Sigmoid colon (tissue), 7 donors: ENCODE results near the gene BCKDK. TPM values are rescaled to one million over a fixed set of nuclear protein-coding genes. Genes with fewer than 3 reads are reported as not detected.
A peak's percentile ranks its signal among the peaks of the same experiment; 100 is the strongest.

Experiments
- DNase-seq: peaks from one replicate; pipeline ENCODE4 v3.0.0-alpha.2; 2019
- H3K27ac ChIP-seq, 4 donors: fragments of 200-600 bp; sonication (generic); one replicate each; pipeline ENCODE4 v1.5.1; 2016 to 2019; ENCODE audit warnings: mild to moderate bottlenecking in 1 of 4
- H3K27me3 ChIP-seq, 3 donors: fragments of 200-600 bp; sonication (generic); one replicate each; pipeline ENCODE4 v1.5.1; 2019; ENCODE audit warnings: mild to moderate bottlenecking in 1 of 3
- H3K36me3 ChIP-seq, 4 donors: fragments of 200-600 bp; sonication (generic); one replicate each; pipeline ENCODE4 v1.5.1; 2016 to 2019
- H3K4me1 ChIP-seq, 4 donors: fragments of 200-600 bp; sonication (generic); one replicate each; pipeline ENCODE4 v1.5.1; 2017 to 2019
- H3K4me3 ChIP-seq, 4 donors: fragments of 200-600 bp; sonication (generic); one replicate each; pipeline ENCODE4 v1.5.1; 2017 to 2019; ENCODE audit warnings: mild to moderate bottlenecking in 2 of 4, moderate library complexity in 1 of 4
- H3K9me3 ChIP-seq, 4 donors: fragments of 200-600 bp in 3 of 4; sonication (generic) in 3 of 4; one replicate each; pipeline versions ENCODE4 v1.5.1 to v1.6.1; 2013 to 2019
- CTCF ChIP-seq, 4 experiments: fragments of 450-650 bp in 3 of 4; fragments of 200-600 bp in 1 of 4; IDR thresholded peaks; one replicate each; pipeline ENCODE4 v1.5.1; 2016 to 2019; ENCODE audit warnings: antibody characterized with exemption in 4 of 4, mild to moderate bottlenecking in 3 of 4, moderate library complexity in 2 of 4
- EP300 ChIP-seq, 4 donors: sonication (generic); formaldehyde crosslinking; IDR thresholded peaks; one replicate each; pipeline ENCODE4 v1.6.1; 2017; ENCODE audit warnings: antibody characterized with exemption in 4 of 4
- POLR2A ChIP-seq, 2 donors: fragments of 450-650 bp; IDR thresholded peaks; one replicate each; pipeline ENCODE4 v1.6.1; 2016; ENCODE audit warnings: antibody characterized with exemption in 2 of 2, mild to moderate bottlenecking in 2 of 2, moderate library complexity in 2 of 2
- POLR2AphosphoS5 ChIP-seq, 4 donors: sonication (generic); formaldehyde crosslinking; IDR thresholded peaks; one replicate each; pipeline ENCODE4 v1.6.1; 2017; ENCODE audit warnings: antibody characterized with exemption in 4 of 4
- WGBS, 2 donors: extraction: QIAGEN DNeasy Blood & Tissue Kit; methylation state at CpG; one replicate each; pipeline ENCODE4 v1.1.7; 2013; 5-methylcytosine and 5-hydroxymethylcytosine counted together
- intact Hi-C: fragments of 100-400 bp; cut with DNase I; formaldehyde crosslinking; loops from one replicate; pipeline ENCODE4 v1.15.1; 2023
- polyA plus RNA-seq, 3 donors: library from polyadenylated mRNA; stranded (reverse); fragments of 200-250 nt; gene quantifications; one replicate each; pipeline ENCODE4 v1.2.3, GENCODE V29; 2013
- total RNA-seq, 4 donors: library from RNA; depleted of rRNA; stranded (reverse); fragments of >200 nt; gene quantifications; one replicate each; pipeline ENCODE4 v1.1.0, GENCODE V29; 2016
- donor health status: healthy with polysubstance abuse.
- donor health status: Bipolar disorder and iron deficiency.
- donor health status: healthy.

BCKDK gene
- total and polyA plus RNA-seq, 7 donors, result 21.6 to 42.7 (median 33.2) TPM

- peaks cover 5 to 31% (median 20%) of the 10 kb centered on the region in 3 donors for H3K27me3 ChIP-seq
- no peak for DNase-seq
- TF ChIP-seq CTCF (IDR thresholded peaks at IDR 0.05) (no peak), POLR2AphosphoS5 (IDR thresholded peaks at IDR 0.05) (no peak), POLR2A (IDR thresholded peaks at IDR 0.05) (no peak), EP300 (IDR thresholded peaks at IDR 0.05) (no peak)
- H3K9me3 ChIP-seq, result no peaks in the 10 kb centered on the region
- WGBS, 2 donors, result 60 to 73% methylated on average over 12 of the region's 12 CpGs
- H3K27ac ChIP-seq, result no peak overlapping the region
- no peak overlapping the region for H3K4me3 ChIP-seq
- peaks cover 0 to 27% (median 19%) of the 10 kb centered on the region in 4 donors for H3K4me1 ChIP-seq
- intact Hi-C loops, result no loop called here
- no peaks in the 10 kb centered on the region for H3K36me3 ChIP-seq
Observed at GRCh38 chr16:31145398-31145990, 37.3 kb downstream of the BCKDK start.

- TF ChIP-seq POLR2A (IDR thresholded peaks at IDR 0.05) (no peak), CTCF (IDR thresholded peaks at IDR 0.05) (no peak), POLR2AphosphoS5 (IDR thresholded peaks at IDR 0.05) (no peak), EP300 (IDR thresholded peaks at IDR 0.05) (no peak)
- intact Hi-C loops, result no loop called here
- WGBS, 2 donors, result 90 to 94% methylated on average over 3 of the region's 3 CpGs
- Histone ChIP-seq H3K27me3 (peaks cover 5 to 31% (median 20%) of the 10 kb centered on the region in 3 donors), H3K4me3 (no peak overlapping the region), H3K27ac (no peak overlapping the region), H3K36me3 (no peaks in the 10 kb centered on the region), H3K9me3 (no peaks in the 10 kb centered on the region), H3K4me1 (peaks cover 0 to 12% (median 8%) of the 10 kb centered on the region in 4 donors)
- no peak for DNase-seq
Observed at GRCh38 chr16:31147574-31147973, 39.4 kb downstream of the BCKDK start.

- peaks cover 5 to 31% (median 20%) of the 10 kb centered on the region in 3 donors for H3K27me3 ChIP-seq
- 15 to 41% methylated on average over 40 of the region's 40 CpGs for WGBS, 2 donors
- no peaks in the 10 kb centered on the region for H3K9me3 ChIP-seq
- TF ChIP-seq CTCF (IDR thresholded peaks at IDR 0.05) (no peak), EP300 (IDR thresholded peaks at IDR 0.05) (no peak), POLR2AphosphoS5 (IDR thresholded peaks at IDR 0.05) (no peak), POLR2A (IDR thresholded peaks at IDR 0.05) (no peak)
- intact Hi-C loops, result no loop called here
- H3K4me3 ChIP-seq, result no peak overlapping the region
- no peaks in the 10 kb centered on the region for H3K36me3 ChIP-seq
- DNase-seq, result no peak
- H3K4me1 ChIP-seq, result peaks cover 0 to 7% (median 2%) of the 10 kb centered on the region in 4 donors
- no peak overlapping the region for H3K27ac ChIP-seq
Observed at GRCh38 chr16:31148281-31148728, 40.1 kb downstream of the BCKDK start.

- no peak overlapping the region for H3K4me3 ChIP-seq
- H3K9me3 ChIP-seq, result no peaks in the 10 kb centered on the region
- intact Hi-C loops, result no loop called here
- TF ChIP-seq POLR2AphosphoS5 (IDR thresholded peaks at IDR 0.05), result no peak
- no peak for TF ChIP-seq EP300 (IDR thresholded peaks at IDR 0.05)
- no peak overlapping the region for H3K27ac ChIP-seq
- no peaks in the 10 kb centered on the region for H3K36me3 ChIP-seq
- peaks cover 0 to 7% (median 2%) of the 10 kb centered on the region in 4 donors for H3K4me1 ChIP-seq
- H3K27me3 ChIP-seq, result peaks cover 5 to 31% (median 20%) of the 10 kb centered on the region in 3 donors
- WGBS, 2 donors, result 90 to 91% methylated on average over 25 of the region's 25 CpGs
- no peak for DNase-seq
Observed at GRCh38 chr16:31148896-31149295, 40.7 kb downstream of the BCKDK start.

GRCh38 chr16:31149332-31149731 lies 41.1 kb downstream of the BCKDK start:
- DNase-seq, result no peak
- intact Hi-C loops, result no loop called here

More at GRCh38 chr16:31149332-31149731, 41.1 kb downstream of the BCKDK start:
- no peak for TF ChIP-seq EP300 (IDR thresholded peaks at IDR 0.05)
- peaks cover 0 to 7% (median 2%) of the 10 kb centered on the region in 4 donors for H3K4me1 ChIP-seq
- H3K36me3 ChIP-seq, result no peaks in the 10 kb centered on the region
- peaks cover 5 to 31% (median 20%) of the 10 kb centered on the region in 3 donors for H3K27me3 ChIP-seq
- peak overlapping the region in 1 of 4 donors; percentile 27 for H3K27ac ChIP-seq
- H3K9me3 ChIP-seq, result no peaks in the 10 kb centered on the region
- 72 to 84% methylated on average over 5 of the region's 5 CpGs for WGBS, 2 donors
- H3K4me3 ChIP-seq, result no peak overlapping the region
